SK-N-SH treated with all-trans-retinoic acid at 6 μM for 48 hours (cell line): ENCODE results near the gene LRMDA.

ENCODE experiments used
- ARNTL ChIP-seq: fragments of 450-650 bp; formaldehyde crosslinking; IDR thresholded peaks from 2 replicates; pipeline ENCODE4 v1.5.0; 2020; ENCODE audit warnings: low read depth, mild to moderate bottlenecking, moderate library complexity, borderline replicate concordance
- BACH2 ChIP-seq: fragments of 250-450 bp; sonication (Bioruptor Pico); IDR thresholded peaks from 2 replicates; pipeline ENCODE4 v1.9.0; 2021; ENCODE audit warnings: mild to moderate bottlenecking, borderline replicate concordance
- CSDC2 ChIP-seq: fragments of 250-450 bp; sonication (Bioruptor Pico); IDR thresholded peaks from 2 replicates; pipeline ENCODE4 v1.5.0; 2020; ENCODE audit warnings: mild to moderate bottlenecking, moderate library complexity
- ESRRG ChIP-seq: fragments of 250-450 bp; sonication (Bioruptor Pico); IDR thresholded peaks from 2 replicates; pipeline ENCODE4 v1.6.1; 2021; ENCODE audit warnings: mild to moderate bottlenecking
- TOX ChIP-seq: fragments of 250-450 bp; sonication (Bioruptor Pico); IDR thresholded peaks from 2 replicates; pipeline ENCODE4 v1.8.0; 2021; ENCODE audit warnings: mild to moderate bottlenecking, moderate library complexity, borderline replicate concordance
- TF ChIP-seq, protein P1 (sequence below): fragments of 250-450 bp; sonication (Bioruptor Pico); IDR thresholded peaks from 2 replicates; pipeline ENCODE4 v1.5.1; 2021; ENCODE audit warnings: mild to moderate bottlenecking, moderate library complexity
- TF ChIP-seq, protein P2 (sequence below): fragments of 250-450 bp; sonication (Bioruptor Pico); IDR thresholded peaks from 2 replicates; pipeline ENCODE4 v1.8.0; 2020; ENCODE audit warnings: mild to moderate bottlenecking, moderate library complexity, borderline replicate concordance

DNA sequence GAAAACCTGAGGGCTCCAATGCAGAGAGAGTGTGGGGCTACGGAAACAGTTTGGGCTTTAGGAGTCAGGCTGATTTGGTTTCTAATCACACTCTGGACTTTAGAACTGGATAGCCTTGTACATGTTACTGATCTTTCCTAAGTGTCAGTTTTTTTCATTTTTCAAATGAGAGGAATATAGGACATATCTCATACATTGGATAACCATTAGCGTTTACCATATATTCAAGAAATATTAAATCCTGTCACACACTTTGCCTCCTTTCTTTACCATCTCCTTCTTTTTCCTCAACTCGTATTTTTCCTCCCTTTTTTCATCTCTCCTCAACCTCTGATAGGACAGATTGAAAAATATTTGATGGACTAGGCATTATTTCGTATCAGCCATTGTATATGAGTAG, 885.7 kb downstream of the LRMDA start:
- TF ChIP-seq, protein P1, sequence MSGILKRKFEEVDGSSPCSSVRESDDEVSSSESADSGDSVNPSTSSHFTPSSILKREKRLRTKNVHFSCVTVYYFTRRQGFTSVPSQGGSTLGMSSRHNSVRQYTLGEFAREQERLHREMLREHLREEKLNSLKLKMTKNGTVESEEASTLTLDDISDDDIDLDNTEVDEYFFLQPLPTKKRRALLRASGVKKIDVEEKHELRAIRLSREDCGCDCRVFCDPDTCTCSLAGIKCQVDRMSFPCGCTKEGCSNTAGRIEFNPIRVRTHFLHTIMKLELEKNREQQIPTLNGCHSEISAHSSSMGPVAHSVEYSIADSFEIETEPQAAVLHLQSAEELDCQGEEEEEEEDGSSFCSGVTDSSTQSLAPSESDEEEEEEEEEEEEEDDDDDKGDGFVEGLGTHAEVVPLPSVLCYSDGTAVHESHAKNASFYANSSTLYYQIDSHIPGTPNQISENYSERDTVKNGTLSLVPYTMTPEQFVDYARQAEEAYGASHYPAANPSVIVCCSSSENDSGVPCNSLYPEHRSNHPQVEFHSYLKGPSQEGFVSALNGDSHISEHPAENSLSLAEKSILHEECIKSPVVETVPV (CRISPR knock-in tag) = no peak
- TF ChIP-seq, protein P2, sequence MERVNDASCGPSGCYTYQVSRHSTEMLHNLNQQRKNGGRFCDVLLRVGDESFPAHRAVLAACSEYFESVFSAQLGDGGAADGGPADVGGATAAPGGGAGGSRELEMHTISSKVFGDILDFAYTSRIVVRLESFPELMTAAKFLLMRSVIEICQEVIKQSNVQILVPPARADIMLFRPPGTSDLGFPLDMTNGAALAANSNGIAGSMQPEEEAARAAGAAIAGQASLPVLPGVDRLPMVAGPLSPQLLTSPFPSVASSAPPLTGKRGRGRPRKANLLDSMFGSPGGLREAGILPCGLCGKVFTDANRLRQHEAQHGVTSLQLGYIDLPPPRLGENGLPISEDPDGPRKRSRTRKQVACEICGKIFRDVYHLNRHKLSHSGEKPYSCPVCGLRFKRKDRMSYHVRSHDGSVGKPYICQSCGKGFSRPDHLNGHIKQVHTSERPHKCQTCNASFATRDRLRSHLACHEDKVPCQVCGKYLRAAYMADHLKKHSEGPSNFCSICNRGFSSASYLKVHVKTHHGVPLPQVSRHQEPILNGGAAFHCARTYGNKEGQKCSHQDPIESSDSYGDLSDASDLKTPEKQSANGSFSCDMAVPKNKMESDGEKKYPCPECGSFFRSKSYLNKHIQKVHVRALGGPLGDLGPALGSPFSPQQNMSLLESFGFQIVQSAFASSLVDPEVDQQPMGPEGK (CRISPR knock-in tag) = no peak
- TF ChIP-seq ARNTL (CRISPR knock-in tag) = no peak
- no peak for TF ChIP-seq TOX (CRISPR knock-in tag)
- TF ChIP-seq CSDC2 (CRISPR knock-in tag) = no peak
- no peak for TF ChIP-seq ESRRG
- no peak for TF ChIP-seq BACH2 (CRISPR knock-in tag)
